C4-2B (cell line): ENCODE results near the gene TOR1B.
A peak's percentile ranks its signal among the peaks of the same experiment; 100 is the strongest.
"Not testable (repeated sequence)": the region's sequence is repeated elsewhere in the genome, so short reads cannot be mapped to it uniquely, and the experiment has no call there.

Experiments used
- H3K27ac ChIP-seq: fragments of 450-650 bp; 2 replicates; pipeline ENCODE4 v1.5.1; 2017
- ZFX ChIP-seq: fragments of 450-650 bp; IDR thresholded peaks from 2 replicates; pipeline ENCODE4 v1.6.1; 2017
- TF ChIP-seq, protein P1 (sequence below): fragments of 450-650 bp; conservative IDR thresholded peaks from 2 replicates; pipeline ENCODE4 v1.5.1; 2017; ENCODE audit warnings: mild to moderate bottlenecking

TOR1B gene, protein sequence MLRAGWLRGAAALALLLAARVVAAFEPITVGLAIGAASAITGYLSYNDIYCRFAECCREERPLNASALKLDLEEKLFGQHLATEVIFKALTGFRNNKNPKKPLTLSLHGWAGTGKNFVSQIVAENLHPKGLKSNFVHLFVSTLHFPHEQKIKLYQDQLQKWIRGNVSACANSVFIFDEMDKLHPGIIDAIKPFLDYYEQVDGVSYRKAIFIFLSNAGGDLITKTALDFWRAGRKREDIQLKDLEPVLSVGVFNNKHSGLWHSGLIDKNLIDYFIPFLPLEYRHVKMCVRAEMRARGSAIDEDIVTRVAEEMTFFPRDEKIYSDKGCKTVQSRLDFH

DNA sequence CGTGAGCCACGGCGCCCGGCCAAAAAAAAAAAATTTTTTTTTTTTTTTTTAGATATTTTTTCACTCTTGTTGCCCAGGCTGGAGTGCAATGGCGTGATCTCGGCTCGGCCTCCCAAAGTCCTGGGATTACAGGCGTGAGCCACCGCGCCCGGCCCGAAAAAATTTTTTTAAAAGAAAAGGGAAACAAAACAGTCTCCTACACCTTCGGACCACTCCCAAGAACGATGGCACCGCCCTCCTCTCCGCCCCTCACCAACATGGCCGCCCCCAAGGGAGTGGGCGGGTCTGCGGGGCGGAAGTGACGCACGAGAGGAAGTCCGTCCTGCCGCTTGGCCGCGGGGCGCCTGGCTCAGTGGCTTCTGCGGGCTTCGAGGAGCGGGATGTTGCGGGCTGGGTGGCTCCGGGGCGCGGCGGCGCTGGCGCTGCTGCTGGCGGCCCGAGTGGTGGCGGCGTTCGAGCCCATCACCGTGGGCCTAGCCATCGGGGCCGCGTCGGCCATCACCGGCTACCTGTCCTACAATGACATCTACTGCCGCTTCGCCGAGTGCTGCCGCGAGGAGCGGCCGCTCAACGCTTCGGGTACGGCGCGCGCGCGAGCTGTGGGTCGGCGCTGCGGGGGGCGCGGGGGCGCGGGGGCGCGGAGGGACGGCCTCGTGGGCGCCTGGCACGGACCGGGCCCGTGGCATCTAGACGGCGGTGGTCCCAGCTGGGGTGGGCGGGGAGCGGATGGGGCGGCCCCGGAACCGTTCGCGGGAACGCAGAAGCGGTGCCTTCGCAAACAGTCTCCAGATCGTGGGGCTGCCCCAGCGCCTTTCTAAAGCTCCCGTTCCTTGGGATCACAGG is at the start of gene TOR1B:
TSS of gene TOR1B (plus strand) at position 352 of the 843 bp plus-strand sequence. CDS start at position 381, 29 bp downstream.
- TF ChIP-seq, protein P1, sequence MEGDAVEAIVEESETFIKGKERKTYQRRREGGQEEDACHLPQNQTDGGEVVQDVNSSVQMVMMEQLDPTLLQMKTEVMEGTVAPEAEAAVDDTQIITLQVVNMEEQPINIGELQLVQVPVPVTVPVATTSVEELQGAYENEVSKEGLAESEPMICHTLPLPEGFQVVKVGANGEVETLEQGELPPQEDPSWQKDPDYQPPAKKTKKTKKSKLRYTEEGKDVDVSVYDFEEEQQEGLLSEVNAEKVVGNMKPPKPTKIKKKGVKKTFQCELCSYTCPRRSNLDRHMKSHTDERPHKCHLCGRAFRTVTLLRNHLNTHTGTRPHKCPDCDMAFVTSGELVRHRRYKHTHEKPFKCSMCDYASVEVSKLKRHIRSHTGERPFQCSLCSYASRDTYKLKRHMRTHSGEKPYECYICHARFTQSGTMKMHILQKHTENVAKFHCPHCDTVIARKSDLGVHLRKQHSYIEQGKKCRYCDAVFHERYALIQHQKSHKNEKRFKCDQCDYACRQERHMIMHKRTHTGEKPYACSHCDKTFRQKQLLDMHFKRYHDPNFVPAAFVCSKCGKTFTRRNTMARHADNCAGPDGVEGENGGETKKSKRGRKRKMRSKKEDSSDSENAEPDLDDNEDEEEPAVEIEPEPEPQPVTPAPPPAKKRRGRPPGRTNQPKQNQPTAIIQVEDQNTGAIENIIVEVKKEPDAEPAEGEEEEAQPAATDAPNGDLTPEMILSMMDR: no peak
- TF ChIP-seq ZFX: peak; percentile 53; the same call in 1 of the 2 replicates
- H3K27ac ChIP-seq: peak within 1 kb of the TSS; percentile 69

DNA sequence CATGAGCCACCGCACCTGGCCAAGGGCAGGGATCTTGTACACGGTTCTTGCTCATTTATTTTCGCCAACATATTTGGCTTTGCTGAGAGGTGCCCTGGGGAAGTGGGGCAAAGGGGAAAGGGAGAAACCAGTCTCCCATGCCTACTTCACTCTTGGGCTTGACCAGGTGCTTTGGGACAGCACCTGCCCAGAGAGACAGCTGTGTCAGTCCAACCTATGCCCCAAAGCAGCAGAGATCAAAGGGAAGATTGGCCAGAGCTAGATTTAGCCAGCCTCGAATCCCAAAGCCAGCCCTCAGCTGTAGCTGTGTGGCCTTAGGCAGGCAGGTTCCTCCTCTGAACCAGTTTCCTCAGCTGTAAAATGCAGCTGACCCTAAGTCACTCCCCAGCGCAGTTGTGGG is 47.8 kb upstream of the TOR1B start:
- TF ChIP-seq ZFX: no peak
- TF ChIP-seq, protein P1: no peak
- H3K27ac ChIP-seq: no peak overlapping the region

DNA sequence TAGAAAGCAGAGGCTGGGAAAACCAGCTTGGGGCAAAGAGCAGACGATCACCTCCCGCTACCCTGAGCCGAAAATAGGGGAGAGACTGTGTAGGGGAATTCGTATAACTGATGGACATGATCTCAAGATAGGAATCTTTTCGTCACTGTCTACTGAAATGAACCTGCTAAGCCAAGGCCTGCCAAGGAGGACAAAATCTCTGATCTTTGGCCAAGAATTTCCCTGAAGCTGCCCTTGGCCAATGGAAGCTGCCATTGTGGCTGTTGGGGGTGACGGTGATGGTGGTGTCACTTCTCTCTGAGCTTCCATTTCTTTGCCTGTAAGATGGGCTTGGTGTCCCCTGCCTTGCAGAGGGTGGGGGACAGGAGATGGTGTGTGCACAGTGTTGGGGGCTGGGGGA is 46.8 kb upstream of the TOR1B start:
- H3K27ac ChIP-seq: no peak overlapping the region
- TF ChIP-seq, protein P1: no peak
- TF ChIP-seq ZFX: no peak

DNA sequence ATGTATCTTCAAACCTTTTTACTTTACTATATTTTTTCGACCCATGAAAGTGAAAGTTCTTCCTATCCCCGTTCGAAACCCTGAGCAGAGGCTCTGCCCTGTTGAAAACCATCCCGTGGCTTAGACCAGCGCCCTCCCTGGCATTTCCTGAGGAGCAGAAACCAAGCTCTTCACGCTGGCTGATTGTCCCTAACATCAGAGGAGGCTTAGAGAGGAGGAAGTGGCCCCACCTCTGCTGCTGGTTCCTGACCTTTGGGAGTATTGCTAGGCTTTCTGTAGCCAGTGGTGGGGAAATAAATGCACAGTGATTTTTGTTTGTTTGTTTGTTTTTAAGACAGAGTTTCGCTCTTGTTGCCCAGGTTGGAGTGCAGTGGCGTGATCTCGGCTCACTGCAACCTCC is 45.9 kb upstream of the TOR1B start:
- no peak for TF ChIP-seq ZFX
- TF ChIP-seq, protein P1: no peak
- H3K27ac ChIP-seq: no peak overlapping the region

DNA sequence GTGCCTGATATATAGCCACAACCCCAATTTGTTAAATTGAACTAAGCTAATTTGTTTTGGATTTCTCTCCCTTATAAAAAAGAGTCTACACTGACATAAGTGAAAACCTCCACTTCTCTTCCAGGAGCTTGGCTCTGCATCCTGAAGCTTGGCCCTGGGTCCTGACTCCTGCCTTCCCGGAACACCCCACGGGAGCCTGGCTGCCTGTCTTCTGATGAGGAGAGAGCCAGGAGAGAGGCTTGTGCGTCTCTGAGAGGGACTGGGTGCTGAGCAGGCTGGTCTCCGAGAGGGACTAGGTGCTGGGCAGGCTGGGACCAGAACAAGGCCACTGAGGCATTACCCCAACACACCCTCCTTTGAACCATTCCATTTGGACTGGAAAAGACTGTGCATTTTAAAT is 43.7 kb upstream of the TOR1B start:
- H3K27ac ChIP-seq: no peak overlapping the region
- TF ChIP-seq, protein P1: no peak
- no peak for TF ChIP-seq ZFX

DNA sequence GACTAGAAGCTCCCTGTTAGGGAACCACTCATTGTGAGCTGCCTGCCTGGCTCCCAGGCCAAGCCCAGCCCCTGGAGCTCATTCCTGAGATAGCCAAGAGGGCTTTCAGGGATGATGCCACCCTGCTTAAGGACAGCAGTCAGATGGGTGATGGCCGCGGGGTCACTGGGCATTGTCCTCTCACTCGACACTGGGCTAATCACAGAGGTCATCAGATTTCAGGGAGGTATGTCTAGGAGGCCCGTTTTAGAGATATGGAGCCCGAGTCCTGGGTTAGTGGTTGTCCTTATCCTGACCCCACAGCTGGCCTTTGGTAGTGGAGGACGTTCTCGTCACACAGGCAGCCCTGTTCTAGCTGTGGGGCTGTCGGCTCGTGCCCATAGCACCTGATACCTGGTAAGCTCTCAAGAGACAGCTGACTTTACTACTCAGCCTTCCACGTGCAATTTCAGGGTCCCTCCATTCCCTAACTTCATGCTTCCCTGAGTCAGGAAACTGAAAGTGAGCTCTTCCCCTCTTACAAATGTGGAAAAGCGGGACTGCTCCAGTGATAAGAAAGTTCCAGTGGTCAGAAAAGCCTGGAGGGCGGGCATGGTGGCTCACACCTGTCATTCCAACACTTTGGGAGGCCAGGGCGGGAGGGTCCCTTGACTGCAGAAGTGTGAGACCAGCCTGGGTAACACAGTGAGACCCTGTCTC is 43.0 kb upstream of the TOR1B start:
- no peak overlapping the region for H3K27ac ChIP-seq
- TF ChIP-seq, protein P1: no peak
- TF ChIP-seq ZFX: no peak

DNA sequence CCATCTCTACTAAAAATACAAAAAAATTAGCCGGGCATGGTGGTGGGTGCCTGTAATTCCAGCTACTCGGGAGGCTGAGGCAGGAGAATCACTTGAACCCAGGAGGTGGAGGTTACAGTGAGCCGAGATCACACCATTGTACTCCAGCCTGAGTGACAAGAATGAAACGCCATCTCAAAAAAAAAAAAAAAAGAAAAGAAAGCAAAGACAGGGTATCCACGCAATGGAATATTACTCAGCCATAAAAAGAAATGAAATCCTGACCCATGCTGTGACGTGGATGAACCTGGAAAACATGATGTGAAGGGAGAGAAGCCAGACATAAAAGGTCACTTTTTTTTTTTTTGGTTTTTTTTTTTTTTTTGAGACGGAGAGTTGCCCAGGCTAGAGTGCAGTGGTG is 42.2 kb upstream of the TOR1B start:
- H3K27ac ChIP-seq: not testable (repeated sequence)
